Ectodermal cell (in vitro differentiated cells): ENCODE measurements around the gene SCNN1B.

Experiments used
- H3K27ac ChIP-seq: 2 replicates; pipeline ENCODE4 v1.7.0; 2013; ENCODE audit warnings: mild to moderate bottlenecking, low read depth, low read length; ENCODE audit not compliant: insufficient read depth, poor library complexity, severe bottlenecking
- H3K27me3 ChIP-seq: 2 replicates; pipeline ENCODE4 v1.7.0; 2013; ENCODE audit warnings: mild to moderate bottlenecking, low read length; ENCODE audit not compliant: insufficient read depth, control insufficient read depth, poor library complexity, severe bottlenecking
- H3K36me3 ChIP-seq: one replicate; pipeline ENCODE4 v1.7.0; 2013; ENCODE audit warnings: low read length; ENCODE audit not compliant: control insufficient read depth, insufficient read depth
- H3K4me1 ChIP-seq: one replicate; pipeline ENCODE4 v1.7.0; 2013; ENCODE audit warnings: low read length; ENCODE audit not compliant: control insufficient read depth, insufficient read depth
- H3K4me3 ChIP-seq: 2 replicates; pipeline ENCODE4 v1.7.0; 2013; ENCODE audit warnings: low read depth, low read length, control low read depth; ENCODE audit not compliant: insufficient read depth
- H3K9me3 ChIP-seq: 2 replicates; pipeline ENCODE4 v1.7.0; 2013; ENCODE audit warnings: mild to moderate bottlenecking, low read length, moderate library complexity; ENCODE audit not compliant: control insufficient read depth
- WGBS, 2 experiments: methylation state at CpG; one replicate each; pipeline ENCODE4 v1.1.7; 2013; ENCODE audit warnings: missing lambda C conversion rate in 2 of 2; 5-methylcytosine and 5-hydroxymethylcytosine counted together

SCNN1B gene

GRCh38 chr16:23333034-23333579, 31.0 kb downstream of the SCNN1B start:
- WGBS, 2 experiments: 87 to 91% methylated on average over 4 of the region's 4 CpGs

GRCh38 chr16:23333831-23334456, 31.8 kb downstream of the SCNN1B start:
- 88 to 91% methylated on average over 11 of the region's 11 CpGs for WGBS, 2 experiments
- H3K4me3 ChIP-seq: no peak overlapping the region
- no peaks in the 10 kb centered on the region for H3K36me3 ChIP-seq

More at GRCh38 chr16:23333034-23333579, 31.0 kb downstream of the SCNN1B start:
- Histone ChIP-seq H3K36me3 (no peaks in the 10 kb centered on the region), H3K4me1 (no peaks in the 10 kb centered on the region), H3K4me3 (no peak overlapping the region), H3K9me3 (no peaks in the 10 kb centered on the region), H3K27me3 (no peaks in the 10 kb centered on the region), H3K27ac (no peak overlapping the region)

GRCh38 chr16:23334457-23334853, 32.4 kb downstream of the SCNN1B start:
- no peaks in the 10 kb centered on the region for H3K9me3 ChIP-seq
- 87 to 92% methylated on average over 3 of the region's 3 CpGs for WGBS, 2 experiments
- no peaks in the 10 kb centered on the region for H3K4me1 ChIP-seq
- no peaks in the 10 kb centered on the region for H3K27me3 ChIP-seq
- H3K27ac ChIP-seq: no peak overlapping the region
- no peaks in the 10 kb centered on the region for H3K36me3 ChIP-seq
- H3K4me3 ChIP-seq: no peak overlapping the region

More at GRCh38 chr16:23333831-23334456, 31.8 kb downstream of the SCNN1B start:
- Histone ChIP-seq H3K27me3 (no peaks in the 10 kb centered on the region), H3K4me1 (no peaks in the 10 kb centered on the region), H3K27ac (no peak overlapping the region), H3K9me3 (no peaks in the 10 kb centered on the region)

GRCh38 chr16:23334950-23335349, 32.8 kb downstream of the SCNN1B start:
- Histone ChIP-seq H3K4me3 (no peak overlapping the region), H3K9me3 (no peaks in the 10 kb centered on the region), H3K27me3 (no peaks in the 10 kb centered on the region), H3K27ac (no peak overlapping the region), H3K36me3 (no peaks in the 10 kb centered on the region), H3K4me1 (no peaks in the 10 kb centered on the region)
- 93 to 100% methylated on average over 1 of the region's 1 CpG for WGBS, 2 experiments

- H3K36me3 ChIP-seq: no peaks in the 10 kb centered on the region
- no peaks in the 10 kb centered on the region for H3K4me1 ChIP-seq
- H3K27ac ChIP-seq: no peak overlapping the region
- 86 to 89% methylated on average over 5 of the region's 5 CpGs for WGBS, 2 experiments
- H3K9me3 ChIP-seq: no peaks in the 10 kb centered on the region
- no peak overlapping the region for H3K4me3 ChIP-seq
- H3K27me3 ChIP-seq: no peaks in the 10 kb centered on the region
Measured at GRCh38 chr16:23337836-23338550, 35.9 kb downstream of the SCNN1B start.

- Histone ChIP-seq H3K9me3 (no peaks in the 10 kb centered on the region), H3K4me1 (no peaks in the 10 kb centered on the region), H3K4me3 (no peak overlapping the region), H3K27ac (no peak overlapping the region), H3K27me3 (no peaks in the 10 kb centered on the region), H3K36me3 (no peaks in the 10 kb centered on the region)
- 92 to 100% methylated on average over 2 of the region's 3 CpGs for WGBS, 2 experiments
Measured at GRCh38 chr16:23339787-23340186, 37.7 kb downstream of the SCNN1B start.

GRCh38 chr16:23342083-23342640, 40.1 kb downstream of the SCNN1B start:
- Histone ChIP-seq H3K9me3 (no peaks in the 10 kb centered on the region), H3K27ac (no peak overlapping the region), H3K4me1 (no peaks in the 10 kb centered on the region), H3K4me3 (no peak overlapping the region), H3K36me3 (no peaks in the 10 kb centered on the region), H3K27me3 (no peaks in the 10 kb centered on the region)
- WGBS, 2 experiments: 86 to 89% methylated on average over 5 of the region's 5 CpGs

- Histone ChIP-seq H3K4me1 (no peaks in the 10 kb centered on the region), H3K4me3 (no peak overlapping the region)
- 57 to 66% methylated on average over 3 to 5 of the region's 5 CpGs for WGBS, 2 experiments
Measured at GRCh38 chr16:23343643-23344612, 41.8 kb downstream of the SCNN1B start.

GRCh38 chr16:23345237-23345636, 43.1 kb downstream of the SCNN1B start:
- no peaks in the 10 kb centered on the region for H3K9me3 ChIP-seq
- 92 to 94% methylated on average over 5 of the region's 5 CpGs for WGBS, 2 experiments

More at GRCh38 chr16:23343643-23344612, 41.8 kb downstream of the SCNN1B start:
- Histone ChIP-seq H3K27me3 (no peaks in the 10 kb centered on the region), H3K9me3 (no peaks in the 10 kb centered on the region), H3K36me3 (no peaks in the 10 kb centered on the region), H3K27ac (no peak overlapping the region)

More at GRCh38 chr16:23345237-23345636, 43.1 kb downstream of the SCNN1B start:
- Histone ChIP-seq H3K27me3 (no peaks in the 10 kb centered on the region), H3K4me1 (no peaks in the 10 kb centered on the region), H3K4me3 (no peak overlapping the region), H3K27ac (no peak overlapping the region), H3K36me3 (no peaks in the 10 kb centered on the region)
